Esophagus (tissue), 2 donors: ENCODE data around the gene IFNA2. TPM values are rescaled to one million over a fixed set of nuclear protein-coding genes. Genes with fewer than 3 reads are reported as not detected.
"Not testable (repeated sequence)": the region's sequence is repeated elsewhere in the genome, so short reads cannot be mapped to it uniquely, and the experiment has no call there.

ENCODE experiments used
- H3K27ac ChIP-seq, 2 donors: one replicate each; pipeline ENCODE4 v1.5.1; 2013; ENCODE audit warnings: low read depth in 2 of 2, mild to moderate bottlenecking in 2 of 2, inconsistent platforms in 1 of 2, low read length in 1 of 2, moderate library complexity in 1 of 2
- H3K27me3 ChIP-seq, 2 donors: one replicate each; pipeline ENCODE4 v1.6.1; 2013; ENCODE audit warnings: low read length in 2 of 2, control low read depth in 1 of 2, mild to moderate bottlenecking in 1 of 2; ENCODE audit not compliant: insufficient read depth in 2 of 2, control insufficient read depth in 1 of 2
- H3K36me3 ChIP-seq, 2 donors: one replicate each; pipeline ENCODE4 v1.6.1; 2013; ENCODE audit warnings: low read length in 1 of 2; ENCODE audit not compliant: control insufficient read depth in 2 of 2, insufficient read depth in 2 of 2
- H3K4me1 ChIP-seq, 2 donors: one replicate each; pipeline ENCODE4 v1.6.1; 2013; ENCODE audit warnings: low read length in 1 of 2; ENCODE audit not compliant: control insufficient read depth in 2 of 2, insufficient read depth in 2 of 2
- H3K4me3 ChIP-seq, 2 donors: one replicate each; pipeline ENCODE4 v1.5.1; 2013; ENCODE audit warnings: low read length in 2 of 2, mild to moderate bottlenecking in 2 of 2, low read depth in 1 of 2, moderate library complexity in 1 of 2
- H3K9me3 ChIP-seq, 2 donors: one replicate each; pipeline ENCODE4 v1.6.1; 2013; ENCODE audit warnings: mild to moderate bottlenecking in 2 of 2, low read depth in 1 of 2, low read length in 1 of 2, moderate library complexity in 1 of 2; ENCODE audit not compliant: control insufficient read depth in 2 of 2, insufficient read depth in 1 of 2
- WGBS, 2 donors: extraction: QIAGEN DNeasy Blood & Tissue Kit; methylation state at CpG; one replicate each; pipeline ENCODE4 v1.1.7; 2013; 5-methylcytosine and 5-hydroxymethylcytosine counted together
- polyA plus RNA-seq, 2 donors: library from polyadenylated mRNA; stranded (reverse); fragments of 200-250 nt; gene quantifications; one replicate each; pipeline ENCODE4 v1.2.3, GENCODE V29; 2013
- donor health status: healthy with polysubstance abuse.
- donor health status: Bipolar disorder and iron deficiency.

Gene IFNA2
- polyA plus RNA-seq, 2 donors = not detected

- H3K4me3 ChIP-seq = no peak overlapping the region
- no peak overlapping the region for H3K27ac ChIP-seq
- H3K9me3 ChIP-seq = no peaks in the 10 kb centered on the region
- H3K27me3 ChIP-seq = no peaks in the 10 kb centered on the region
- no peaks in the 10 kb centered on the region for H3K36me3 ChIP-seq
- H3K4me1 ChIP-seq = no peaks in the 10 kb centered on the region
- 58 to 65% methylated on average over 4 of the region's 4 CpGs for WGBS, 2 donors
Measured at GRCh38 chr9:21383627-21384026, 1.6 kb downstream of the IFNA2 start.

GRCh38 chr9:21381448-21382339, 3.5 kb downstream of the IFNA2 start:
- H3K4me3 ChIP-seq = no peak overlapping the region
- H3K4me1 ChIP-seq = no peaks in the 10 kb centered on the region
- H3K27ac ChIP-seq = no peak overlapping the region
- H3K27me3 ChIP-seq = no peaks in the 10 kb centered on the region
- 50 to 62% methylated on average over 5 of the region's 5 CpGs for WGBS, 2 donors
- no peaks in the 10 kb centered on the region for H3K36me3 ChIP-seq
- H3K9me3 ChIP-seq = no peaks in the 10 kb centered on the region

GRCh38 chr9:21371467-21371866, 13.7 kb downstream of the IFNA2 start:
- not testable (repeated sequence) for H3K36me3 ChIP-seq, H3K27ac ChIP-seq, H3K27me3 ChIP-seq, H3K4me3 ChIP-seq, H3K9me3 ChIP-seq, H3K4me1 ChIP-seq
- WGBS, 2 donors = 71 to 77% methylated on average over 4 of the region's 4 CpGs

GRCh38 chr9:21367957-21368356, 17.2 kb downstream of the IFNA2 start, which contains the start of gene IFNA13:
Gene IFNA13 (minus strand): TSS chr9:21368057. CDS start chr9:21368010, 47 bp downstream.
- Histone ChIP-seq H3K9me3 (no peaks in the 10 kb centered on the region), H3K27ac (no peak within 1 kb of the TSS)
- 91 to 93% methylated on average over 3 of the region's 3 CpGs for whole genome bisulfite sequencing, 2 donors

GRCh38 chr9:21367169-21367568, 18.0 kb downstream of the IFNA2 start:
- WGBS, 2 donors = 88 to 93% methylated on average over 1 of the region's 2 CpGs

More at GRCh38 chr9:21367957-21368356, 17.2 kb downstream of the IFNA2 start, which contains the start of gene IFNA13:
- no peaks in the 10 kb centered on the region for H3K27me3 ChIP-seq
- H3K4me1 ChIP-seq = no peaks in the 10 kb centered on the region
- no peaks in the 10 kb centered on the region for H3K36me3 ChIP-seq
- H3K4me3 ChIP-seq = no peak within 1 kb of the TSS

GRCh38 chr9:21362287-21362686, 22.9 kb downstream of the IFNA2 start:
- Histone ChIP-seq H3K27ac (no peak overlapping the region), H3K27me3 (no peaks in the 10 kb centered on the region), H3K4me1 (no peaks in the 10 kb centered on the region), H3K9me3 (no peaks in the 10 kb centered on the region), H3K36me3 (no peaks in the 10 kb centered on the region), H3K4me3 (no peak overlapping the region)
- WGBS, 2 donors = 84 to 88% methylated on average over 8 of the region's 8 CpGs

More at GRCh38 chr9:21367169-21367568, 18.0 kb downstream of the IFNA2 start:
- not testable (repeated sequence) for H3K9me3 ChIP-seq, H3K4me3 ChIP-seq, H3K27ac ChIP-seq, H3K4me1 ChIP-seq, H3K36me3 ChIP-seq, H3K27me3 ChIP-seq

- Histone ChIP-seq H3K36me3 (no peaks in the 10 kb centered on the region), H3K9me3 (no peaks in the 10 kb centered on the region), H3K4me3 (no peak overlapping the region), H3K27me3 (no peaks in the 10 kb centered on the region), H3K4me1 (no peaks in the 10 kb centered on the region), H3K27ac (no peak overlapping the region)
- 53 to 61% methylated on average over 7 of the region's 7 CpGs for WGBS, 2 donors
Measured at GRCh38 chr9:21357479-21358460, 27.4 kb downstream of the IFNA2 start.

GRCh38 chr9:21350787-21351186, 34.4 kb downstream of the IFNA2 start, which contains the start of gene IFNA6:
Gene IFNA6 (minus strand): TSS chr9:21350887. CDS start chr9:21350887, 0 bp downstream.
- Histone ChIP-seq H3K4me1 (no peaks in the 10 kb centered on the region), H3K27me3 (no peaks in the 10 kb centered on the region), H3K9me3 (no peaks in the 10 kb centered on the region), H3K27ac (no peak within 1 kb of the TSS), H3K4me3 (no peak within 1 kb of the TSS), H3K36me3 (no peaks in the 10 kb centered on the region)
- WGBS, 2 donors = 81 to 91% methylated on average over 1 of the region's 1 CpG

GRCh38 chr9:21348430-21348970, 36.7 kb downstream of the IFNA2 start:
- H3K4me1 ChIP-seq = no peaks in the 10 kb centered on the region
- H3K9me3 ChIP-seq = no peaks in the 10 kb centered on the region
- WGBS, 2 donors = 60 to 64% methylated on average over 3 of the region's 3 CpGs
- no peaks in the 10 kb centered on the region for H3K27me3 ChIP-seq
- no peaks in the 10 kb centered on the region for H3K36me3 ChIP-seq
- H3K27ac ChIP-seq = no peak overlapping the region
- no peak overlapping the region for H3K4me3 ChIP-seq
